ENCODE data around the gene STAT5A.
A peak's percentile ranks its signal among the peaks of the same experiment; 100 is the strongest.
"Not testable (repeated sequence)": the region's sequence is repeated elsewhere in the genome, so short reads cannot be mapped to it uniquely, and the experiment has no call there.

The STAT5A gene

GRCh38 chr17:42338427-42338985 is 50.2 kb downstream of the STAT5A start:
- no peak for DNase-seq

DNA sequence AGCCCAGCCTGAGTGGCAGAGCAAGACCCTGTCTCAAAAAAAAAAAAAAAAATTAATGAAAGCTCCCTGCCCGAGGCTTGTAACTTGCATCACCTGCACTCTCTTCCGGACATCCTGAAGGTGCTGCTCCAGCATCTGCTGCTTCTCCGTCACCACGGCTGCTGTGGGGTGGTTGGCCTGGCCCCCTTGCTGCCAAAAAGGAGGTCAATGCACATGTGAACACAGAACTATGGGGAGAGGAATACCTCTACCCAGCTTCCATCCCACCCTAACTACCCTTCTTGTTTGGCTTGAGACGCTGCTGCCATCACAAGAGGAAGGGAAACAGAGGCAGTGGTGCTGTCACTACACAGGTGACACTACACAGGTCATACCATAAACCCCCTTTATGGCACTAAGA is 50.9 kb downstream of the STAT5A start:
- DNase-seq, result no peak

- no peak for DNase-seq
Measured at GRCh38 chr17:42340691-42341127, 52.4 kb downstream of the STAT5A start.

DNA sequence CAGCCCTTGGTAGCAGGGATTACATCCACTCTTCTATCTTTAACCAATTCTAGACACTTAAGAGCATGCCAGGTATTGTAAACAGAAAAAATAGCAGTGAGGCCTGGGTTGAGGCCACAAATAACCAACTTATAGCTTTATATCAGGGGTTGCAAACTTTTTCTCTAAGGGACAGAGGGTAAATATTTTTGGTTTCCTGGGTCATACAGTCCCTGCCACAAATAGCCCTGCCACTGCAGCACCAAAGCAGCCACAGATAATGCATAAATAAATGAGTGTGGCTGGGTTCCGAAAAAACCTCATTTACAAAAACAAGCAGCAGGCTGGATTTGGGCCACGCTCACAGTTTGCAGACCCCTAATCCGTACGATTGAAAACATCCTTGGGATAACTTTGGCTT is 53.3 kb downstream of the STAT5A start:
- no peak for DNase-seq

- DNase-seq, result peak; percentile 72
Measured at GRCh38 chr17:42342242-42343008, 54.1 kb downstream of the STAT5A start.

- DNase-seq, result no peak
Measured at GRCh38 chr17:42345396-42346073, 57.2 kb downstream of the STAT5A start.

- DNase-seq, result no peak
Measured at GRCh38 chr17:42346481-42346880, 58.2 kb downstream of the STAT5A start.

DNA sequence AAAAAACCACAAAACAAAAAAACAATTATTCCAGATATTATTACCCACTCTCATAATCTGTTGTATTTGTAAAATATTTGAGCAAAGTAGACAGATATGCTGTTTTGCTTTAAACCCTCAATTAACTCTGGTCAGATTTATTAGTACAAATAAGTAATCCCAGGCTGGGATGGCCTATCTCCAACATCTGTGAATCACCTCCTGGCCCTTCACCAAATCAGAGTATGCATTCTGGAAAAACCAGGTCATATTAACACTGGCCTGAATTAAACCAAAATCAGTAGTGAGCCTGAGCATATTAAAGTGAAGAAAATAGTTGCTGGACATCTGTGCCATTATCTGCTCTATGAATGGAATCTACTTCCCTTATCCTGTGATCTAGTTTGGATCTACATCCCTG is 58.9 kb downstream of the STAT5A start:
- DNase-seq, result no peak

DNA sequence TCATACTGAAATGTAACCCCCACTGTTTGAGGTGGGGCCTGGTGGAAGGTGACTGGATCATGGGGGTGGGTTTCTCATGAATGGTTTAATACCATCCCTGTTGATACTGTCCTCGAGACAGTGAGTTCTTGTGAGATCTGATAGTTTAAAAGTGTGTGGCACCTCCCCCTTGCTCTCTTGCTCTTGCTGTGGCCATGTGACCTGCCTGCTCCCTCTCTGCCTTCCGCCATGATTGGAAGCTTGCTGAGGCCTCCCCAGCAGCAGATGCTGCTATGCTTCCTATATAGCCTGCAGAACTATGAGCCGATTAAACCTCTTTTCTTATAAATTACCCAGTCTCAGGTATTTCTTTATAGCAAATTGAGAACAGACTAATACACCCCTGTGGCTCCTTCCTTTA is 59.3 kb downstream of the STAT5A start:
- DNase-seq, result no peak

DNA sequence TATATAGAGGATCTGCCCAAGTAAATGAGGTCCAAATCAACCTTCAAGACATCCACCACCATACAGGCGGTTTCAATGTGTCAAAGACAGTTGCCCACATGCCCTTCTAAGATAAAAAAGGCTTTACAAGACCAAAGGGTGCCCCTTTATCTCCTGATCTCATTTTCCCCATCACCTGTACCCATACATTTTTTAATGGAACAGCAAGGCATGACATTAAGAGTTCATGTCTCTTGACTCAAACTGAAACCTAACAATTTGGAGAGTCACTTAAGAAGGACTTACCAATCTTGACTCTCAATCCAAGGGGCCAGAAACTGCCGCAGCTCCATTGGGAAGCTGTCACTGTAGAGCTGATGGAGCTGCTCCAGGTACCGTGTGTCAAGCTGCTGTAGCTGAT is 59.8 kb downstream of the STAT5A start:
- DNase-seq, result no peak

DNA sequence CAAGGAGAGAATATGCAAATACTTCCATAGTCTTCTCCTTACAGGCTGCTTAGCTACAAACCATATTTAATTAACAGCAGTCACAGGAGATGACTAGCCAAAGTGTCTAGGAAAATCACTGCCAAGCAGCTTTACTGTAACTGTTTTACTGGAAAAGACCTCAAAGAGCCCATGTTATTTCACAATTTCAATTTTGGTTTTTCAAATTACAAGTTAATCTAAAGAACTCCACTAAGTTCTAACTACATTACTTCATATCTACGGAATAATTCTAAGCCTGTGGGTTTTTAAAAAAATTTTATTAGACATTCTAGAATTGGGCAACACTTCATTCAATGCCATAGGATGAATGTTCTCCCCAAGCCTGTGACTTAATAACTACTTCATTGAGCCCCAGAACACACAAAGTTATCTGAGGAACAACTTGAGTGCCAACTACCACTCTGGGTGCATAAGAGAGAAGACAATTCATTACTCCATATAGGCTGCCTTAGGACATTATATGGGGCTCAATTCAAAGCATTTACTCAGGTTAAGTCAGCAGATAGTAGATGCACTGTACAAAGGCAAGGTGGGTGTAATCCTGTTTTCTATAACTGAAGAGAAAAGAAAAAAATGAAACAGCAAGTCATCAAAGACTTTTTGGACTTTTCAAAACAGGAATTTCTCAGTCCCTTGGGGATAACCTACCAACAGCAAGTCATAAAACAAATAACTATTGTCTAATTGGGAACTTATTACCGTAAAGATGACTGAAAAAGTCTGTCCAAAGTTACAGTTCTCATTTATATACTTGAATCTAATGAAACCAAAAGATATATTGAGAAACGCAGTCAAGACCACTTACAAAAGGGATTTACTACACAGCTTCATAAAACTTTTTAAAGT is 66.9 kb downstream of the STAT5A start:
- no peak for DNase-seq

DNA sequence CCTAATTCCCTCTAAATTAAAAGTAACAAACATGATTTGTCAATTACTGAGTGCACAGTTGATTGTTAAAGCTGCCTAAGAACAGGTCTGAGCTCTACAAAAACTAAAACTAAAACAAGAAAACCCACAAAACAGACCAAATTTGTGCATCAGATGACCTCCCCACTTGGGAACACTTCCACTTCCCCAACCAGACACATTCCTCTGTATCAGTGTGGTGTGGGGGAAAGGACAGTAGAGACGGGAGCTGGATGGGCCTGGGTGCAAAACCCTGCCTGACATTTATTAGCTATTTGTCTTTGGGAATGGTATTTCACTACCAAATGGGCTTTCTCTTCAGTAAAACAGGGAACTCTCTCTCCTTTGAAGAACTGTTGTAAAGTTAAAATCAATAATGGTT is 70.1 kb downstream of the STAT5A start:
- no peak for DNase-seq

DNA sequence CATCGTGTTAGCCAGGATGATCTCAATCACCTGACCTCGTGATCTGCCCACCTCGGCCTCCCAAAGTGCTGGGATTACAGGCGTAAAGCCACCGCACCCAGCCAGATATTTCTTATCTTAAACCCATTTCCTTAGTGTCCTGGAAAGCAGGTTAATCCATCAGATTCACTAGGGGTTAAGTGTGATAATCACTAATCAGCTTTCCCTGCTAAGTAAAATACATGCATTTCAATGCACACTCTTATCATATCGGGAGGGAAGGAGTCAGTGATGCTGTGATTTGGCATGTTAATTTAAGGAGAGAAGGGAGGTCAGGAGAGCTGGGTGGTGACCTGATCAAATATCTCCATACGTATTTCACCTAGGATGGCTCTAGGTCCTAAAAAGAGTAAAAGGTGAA is 70.8 kb downstream of the STAT5A start:
- no peak for DNase-seq

- DNase-seq, result not testable (repeated sequence)
Measured at GRCh38 chr17:42360388-42360787, 72.1 kb downstream of the STAT5A start.
